Neural cell (in vitro differentiated cells): ENCODE data around the gene RPS6KA2.

Experiments
- CTCF ChIP-seq: fragments of 450-650 bp; IDR thresholded peaks from 2 replicates; pipeline ENCODE4 v1.5.1; 2014; ENCODE audit warnings: antibody characterized with exemption, mild to moderate bottlenecking, moderate library complexity; ENCODE audit not compliant: poor library complexity, severe bottlenecking
- EP300 ChIP-seq: fragments of 450-650 bp; conservative IDR thresholded peaks from 2 replicates; pipeline ENCODE4 v1.6.1; 2014; ENCODE audit warnings: antibody characterized with exemption, mild to moderate bottlenecking, moderate library complexity; ENCODE audit not compliant: poor library complexity, severe bottlenecking
- EZH2 ChIP-seq: fragments of 200-600, 300-800 bp; shearing (Covaris generic), sonication (generic); IDR thresholded peaks from 2 replicates; pipeline ENCODE4 v1.6.1; 2014; ENCODE audit warnings: antibody characterized with exemption, low read length, borderline replicate concordance, mild to moderate bottlenecking; ENCODE audit not compliant: insufficient read depth, poor library complexity, severe bottlenecking
- MXI1 ChIP-seq: fragments of 450-650 bp; conservative IDR thresholded peaks from 2 replicates; pipeline ENCODE4 v1.6.1; 2014; ENCODE audit warnings: antibody characterized with exemption, mild to moderate bottlenecking; ENCODE audit not compliant: poor library complexity, severe bottlenecking
- POLR2AphosphoS5 ChIP-seq: IDR thresholded peaks from 2 replicates; pipeline ENCODE4 v1.6.1; 2012
- RAD21 ChIP-seq: fragments of 450-650 bp; conservative IDR thresholded peaks from 2 replicates; pipeline ENCODE4 v1.6.1; 2014; ENCODE audit warnings: antibody characterized with exemption, mild to moderate bottlenecking, moderate library complexity
- REST ChIP-seq: IDR thresholded peaks from 2 replicates; pipeline ENCODE4 v1.6.1; 2012; ENCODE audit warnings: borderline replicate concordance
- SMC3 ChIP-seq: fragments of 450-650 bp; conservative IDR thresholded peaks from 2 replicates; pipeline ENCODE4 v1.6.1; 2014; ENCODE audit warnings: antibody characterized with exemption, mild to moderate bottlenecking, moderate library complexity; ENCODE audit not compliant: poor library complexity

- TF ChIP-seq CTCF (no peak), EP300 (no peak), REST (no peak), MXI1 (no peak), POLR2AphosphoS5 (no peak), RAD21 (no peak), EZH2 (no peak), SMC3 (no peak)
These were observed 207.8 kb downstream of the RPS6KA2 start for GRCh38 chr6:166419286-166419685.
